GM18502 (cell line): ENCODE results near the gene B3GALT6.
A peak's percentile ranks its signal among the peaks of the same experiment; 100 is the strongest.

ENCODE experiments used
- ATAC-seq: cut with Tn5 transposase; IDR thresholded peaks from one replicate; pipeline ENCODE4 v1.9.1; 2021; ENCODE audit warnings: mild to moderate bottlenecking; ENCODE audit not compliant: unreplicated experiment, poor library complexity

B3GALT6 gene

DNA sequence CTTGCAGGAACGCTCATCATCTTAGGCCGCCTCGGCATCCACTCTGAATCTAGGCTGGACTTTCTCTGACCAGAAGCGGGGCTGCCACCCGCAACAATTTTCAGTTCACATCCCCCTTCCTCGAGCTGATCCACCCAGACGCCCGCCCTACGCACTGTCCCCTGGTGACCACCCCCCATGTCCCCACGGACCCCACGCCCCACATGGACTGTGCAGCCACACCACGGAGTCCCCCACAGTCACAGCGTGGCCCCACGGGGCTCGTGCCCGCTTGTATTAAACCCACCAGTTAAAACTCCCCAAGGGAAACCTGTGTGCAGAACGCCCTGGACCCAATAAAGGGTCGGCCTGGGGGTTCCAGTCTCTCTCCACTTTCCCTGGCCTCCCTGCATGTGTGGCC is 27.5 kb downstream of the B3GALT6 start:
- no peak for ATAC-seq

- ATAC-seq: no peak
These were observed 28.0 kb downstream of the B3GALT6 start for GRCh38 chr1:1259951-1260600.

- no peak for ATAC-seq
These were observed 29.0 kb downstream of the B3GALT6 start for GRCh38 chr1:1260843-1261560.

GRCh38 chr1:1262071-1262470 is 30.0 kb downstream of the B3GALT6 start:
- no peak for ATAC-seq

DNA sequence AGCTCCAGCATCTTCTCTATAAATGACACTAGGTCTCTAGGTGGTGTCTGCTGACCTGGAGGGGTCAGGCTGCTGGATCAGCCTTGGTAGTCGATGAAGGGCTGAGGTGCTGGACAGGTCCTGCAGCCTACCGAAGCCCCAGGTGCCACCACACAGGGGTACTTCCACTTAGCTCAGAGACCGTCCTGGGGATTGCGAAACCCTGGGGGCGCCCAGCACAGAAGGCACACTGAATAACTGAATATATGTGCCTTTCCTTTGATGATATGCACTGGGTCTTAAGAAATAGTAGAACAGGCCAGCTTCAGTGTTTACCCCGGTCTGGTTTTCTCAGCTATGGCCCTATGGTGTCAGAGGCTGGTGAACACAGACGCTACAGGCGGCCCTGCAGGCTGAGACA is 30.7 kb downstream of the B3GALT6 start:
- ATAC-seq: no peak

- no peak for ATAC-seq
These were observed 32.0 kb downstream of the B3GALT6 start for GRCh38 chr1:1264026-1264425.

- ATAC-seq: no peak
These were observed 32.8 kb downstream of the B3GALT6 start for GRCh38 chr1:1264868-1265272.

GRCh38 chr1:1267488-1268283 is 35.6 kb downstream of the B3GALT6 start:
- no peak for ATAC-seq

- no peak for ATAC-seq
These were observed 36.2 kb downstream of the B3GALT6 start for GRCh38 chr1:1268284-1268682.

DNA sequence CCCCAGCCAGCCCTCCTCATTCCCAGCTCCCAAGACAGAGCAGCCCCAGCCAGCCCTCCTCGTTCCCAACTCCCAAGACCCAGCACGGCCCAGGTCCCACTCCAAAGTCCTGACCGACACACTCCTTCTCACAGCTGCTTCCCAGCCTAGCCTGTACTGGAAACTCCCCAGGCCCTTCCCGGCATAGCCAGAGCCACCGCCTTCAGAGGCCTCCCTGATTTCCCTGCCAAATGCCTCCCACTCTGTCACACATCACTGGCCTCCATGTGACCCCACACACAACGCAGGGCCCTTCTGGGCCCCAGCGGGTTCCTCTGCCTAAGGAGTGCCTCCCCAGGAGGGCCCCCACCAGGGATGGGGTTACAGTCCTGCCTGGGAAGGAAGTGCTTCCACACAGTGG is 38.8 kb downstream of the B3GALT6 start:
- ATAC-seq: no peak

- ATAC-seq: no peak
These were observed 40.5 kb downstream of the B3GALT6 start for GRCh38 chr1:1272341-1273208.

DNA sequence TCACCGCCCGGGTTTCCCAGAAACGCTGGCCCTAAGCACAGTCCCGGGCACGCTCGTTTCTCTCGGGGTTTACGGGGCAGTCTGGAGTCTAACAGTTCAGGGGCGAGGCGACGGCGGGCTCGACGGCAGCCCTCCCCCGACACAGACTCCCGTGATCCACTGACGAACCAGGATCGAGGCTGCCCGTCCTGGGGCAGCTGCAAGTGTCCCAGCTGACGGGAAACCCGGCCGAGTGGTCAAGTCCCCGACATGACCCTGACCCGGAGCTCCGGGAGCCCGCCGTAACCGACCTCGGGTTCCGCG is 41.1 kb downstream of the B3GALT6 start:
- ATAC-seq: peak; percentile 2

DNA sequence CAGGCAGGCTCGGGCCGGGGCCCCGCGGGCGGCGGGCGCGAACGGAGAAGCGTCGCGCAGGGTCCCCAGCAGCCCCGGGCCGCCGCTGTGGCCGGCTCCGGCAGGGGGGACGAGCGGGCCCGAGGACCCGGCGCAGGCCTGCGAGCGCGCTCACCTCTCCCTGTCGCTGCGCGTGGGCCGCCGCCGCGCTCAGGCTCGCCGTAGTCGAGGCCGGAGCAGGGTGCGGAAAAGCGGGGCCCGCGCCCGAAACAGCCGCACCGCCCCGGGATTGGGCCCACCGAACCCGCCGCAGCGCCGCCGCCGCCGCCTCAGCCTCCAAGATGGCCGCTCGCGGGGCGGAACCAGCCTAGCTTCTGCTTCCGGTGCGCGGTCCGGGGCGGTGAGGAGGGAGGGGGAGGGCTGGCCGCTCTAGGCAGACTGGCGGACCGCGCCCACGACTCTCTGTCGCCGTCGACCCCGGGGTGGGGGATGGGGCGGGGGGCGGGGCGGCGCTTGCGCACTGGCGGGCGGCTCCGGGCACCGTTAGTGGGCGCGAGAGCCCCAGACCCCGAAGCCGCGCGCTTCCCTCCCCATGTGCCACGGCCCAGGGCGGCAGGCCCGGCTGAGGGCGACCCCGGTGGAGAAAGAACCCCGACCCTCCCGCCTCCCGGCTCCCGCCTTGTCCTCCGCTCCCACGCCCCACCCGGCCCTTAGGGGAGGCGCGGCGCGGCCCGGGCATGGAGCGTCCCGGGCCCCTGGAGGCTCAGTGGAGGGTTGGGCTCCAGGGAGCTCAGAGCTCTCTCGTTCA is 41.7 kb downstream of the B3GALT6 start, which contains the start of gene UBE2J2:
TSS of gene UBE2J2 (minus strand) at position 343 of the 787 bp plus-strand sequence. CDS start 5,862 bp downstream, outside the sequence.
- peak; percentile 85 for ATAC-seq

- ATAC-seq: no peak
These were observed 42.4 kb downstream of the B3GALT6 start for GRCh38 chr1:1274299-1274930.

DNA sequence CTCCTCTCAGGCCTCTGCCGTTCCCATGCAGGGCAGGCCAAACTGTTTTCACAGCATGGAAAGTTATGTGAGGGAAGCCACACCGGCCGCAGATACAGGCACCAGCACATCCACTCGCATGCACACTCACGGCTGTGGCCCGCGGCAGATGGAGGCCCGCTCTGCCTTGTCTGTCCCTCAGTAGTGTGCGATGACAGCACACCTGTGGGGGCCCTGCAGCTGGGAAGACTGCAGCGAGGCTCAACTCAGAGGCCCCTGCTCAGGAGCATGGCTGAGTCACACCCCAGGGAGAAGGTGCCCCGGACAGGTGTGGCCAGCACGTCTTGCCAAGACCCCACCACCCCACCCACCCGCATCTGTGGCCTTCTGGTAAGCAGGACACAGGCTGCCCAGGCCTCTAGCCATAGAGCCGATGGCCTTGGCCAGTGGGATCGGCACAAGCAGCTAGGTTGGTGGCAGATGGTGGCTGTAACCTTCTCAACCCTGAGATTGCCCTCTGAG is 42.9 kb downstream of the B3GALT6 start:
- no peak for ATAC-seq

- no peak for ATAC-seq
These were observed 43.8 kb downstream of the B3GALT6 start for GRCh38 chr1:1275836-1276235.

- ATAC-seq: no peak
These were observed 46.6 kb downstream of the B3GALT6 start for GRCh38 chr1:1278620-1279019.

DNA sequence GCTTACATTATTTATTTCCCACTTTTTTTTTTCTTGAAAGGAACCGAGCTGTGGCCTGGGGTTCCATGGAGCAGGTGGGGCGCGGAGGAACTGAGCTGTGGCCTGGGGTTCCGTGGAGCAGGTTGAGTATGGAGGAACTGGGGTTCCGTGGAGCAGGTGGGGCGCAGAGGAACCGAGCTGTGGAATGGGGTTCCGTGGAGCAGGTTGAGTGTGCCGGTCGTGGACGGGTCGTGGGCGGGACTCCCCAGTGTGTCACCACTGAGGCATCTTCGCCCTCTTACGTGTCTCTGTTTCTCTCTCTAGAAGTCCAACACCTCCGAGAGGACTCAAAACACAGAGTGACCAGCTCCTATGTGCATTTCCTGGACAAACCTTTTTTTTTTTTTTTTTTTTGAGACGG is 47.0 kb downstream of the B3GALT6 start:
- no peak for ATAC-seq
